ENCODE measurements around the gene ACAT1.
"Not testable (repeated sequence)": the region's sequence is repeated elsewhere in the genome, so short reads cannot be mapped to it uniquely, and the experiment has no call there.

The ACAT1 gene

GRCh38 chr11:108148556-108148955 is 27.2 kb downstream of the ACAT1 start:
- Histone ChIP-seq H3K4me3 (no peak overlapping the region), H3K4me1 (no peaks in the 10 kb centered on the region), H3K27ac (no peak overlapping the region), H3K36me3 (peaks cover 72 to 94% (median 88%) of the 10 kb centered on the region in 3 donors), H3K27me3 (no peaks in the 10 kb centered on the region), H3K9me3 (no peaks in the 10 kb centered on the region)
- intact Hi-C loops (cut with DNase I; ENCODE audit: low total_unique reads): no loop called here
- DNase-seq: no peak
- no peak for TF ChIP-seq CTCF (IDR thresholded peaks at IDR 0.05)

GRCh38 chr11:108154591-108154990 is 33.2 kb downstream of the ACAT1 start:
- TF ChIP-seq CTCF (IDR thresholded peaks at IDR 0.05): no peak
- Histone ChIP-seq H3K36me3 (peaks cover 44 to 73% (median 57%) of the 10 kb centered on the region in 3 donors), H3K4me3 (no peak overlapping the region), H3K4me1 (no peaks in the 10 kb centered on the region), H3K27me3 (no peaks in the 10 kb centered on the region), H3K27ac (no peak overlapping the region), H3K9me3 (no peaks in the 10 kb centered on the region)
- intact Hi-C loops (cut with DNase I; ENCODE audit: low total_unique reads): no loop called here
- DNase-seq: no peak

- H3K36me3 ChIP-seq: peaks cover 51 to 80% (median 77%) of the 10 kb centered on the region in 3 donors
- intact Hi-C loops (cut with DNase I; ENCODE audit: low total_unique reads): no loop called here
- no peak for TF ChIP-seq CTCF (IDR thresholded peaks at IDR 0.05)
- no peaks in the 10 kb centered on the region for H3K4me1 ChIP-seq
- no peak for DNase-seq
- H3K27me3 ChIP-seq: no peaks in the 10 kb centered on the region
- no peak overlapping the region for H3K27ac ChIP-seq
- H3K4me3 ChIP-seq: no peak overlapping the region
- H3K9me3 ChIP-seq: no peaks in the 10 kb centered on the region
These were observed 39.7 kb downstream of the ACAT1 start for GRCh38 chr11:108160970-108161566.

GRCh38 chr11:108162878-108163277 is 41.5 kb downstream of the ACAT1 start:
- DNase-seq; H3K27ac ChIP-seq; H3K9me3 ChIP-seq; intact Hi-C loops (cut with DNase I; ENCODE audit: low total_unique reads); H3K4me3 ChIP-seq; H3K27me3 ChIP-seq; H3K4me1 ChIP-seq: not testable (repeated sequence)
- H3K36me3 ChIP-seq: peaks cover 64 to 92% (median 83%) of the 10 kb centered on the region in 3 donors

GRCh38 chr11:108167624-108168023 is 46.3 kb downstream of the ACAT1 start:
- Histone ChIP-seq H3K27me3 (no peaks in the 10 kb centered on the region), H3K4me1 (no peaks in the 10 kb centered on the region), H3K27ac (no peak overlapping the region), H3K4me3 (no peak overlapping the region), H3K36me3 (peaks cover 43 to 80% (median 59%) of the 10 kb centered on the region in 3 donors), H3K9me3 (no peaks in the 10 kb centered on the region)
- TF ChIP-seq CTCF (IDR thresholded peaks at IDR 0.05): no peak
- intact Hi-C loops (cut with DNase I; ENCODE audit: low total_unique reads): no loop called here
- DNase-seq: no peak

- intact Hi-C loops (cut with DNase I; ENCODE audit: low total_unique reads): no loop called here
- peaks cover 37 to 82% (median 50%) of the 10 kb centered on the region in 3 donors for H3K36me3 ChIP-seq
- no peaks in the 10 kb centered on the region for H3K4me1 ChIP-seq
- TF ChIP-seq CTCF (IDR thresholded peaks at IDR 0.05): no peak
- no peak overlapping the region for H3K4me3 ChIP-seq
- no peak overlapping the region for H3K27ac ChIP-seq
- no peaks in the 10 kb centered on the region for H3K27me3 ChIP-seq
- no peaks in the 10 kb centered on the region for H3K9me3 ChIP-seq
- DNase-seq: no peak
These were observed 48.8 kb downstream of the ACAT1 start for GRCh38 chr11:108170184-108170583.
